Testis (tissue), 2 donors: Measurements from ENCODE around the gene SIPA1L3.

ENCODE experiments used
- CTCF ChIP-seq, 3 experiments: fragments of 450-650 bp in 2 of 3; fragments of 200-600 bp in 1 of 3; sonication (generic) in 1 of 3; IDR thresholded peaks; one replicate each; pipeline ENCODE4 v1.5.1; 2016 to 2019; ENCODE audit warnings: antibody characterized with exemption in 3 of 3, mild to moderate bottlenecking in 2 of 3, moderate library complexity in 1 of 3
- POLR2A ChIP-seq: fragments of 450-650 bp; IDR thresholded peaks from one replicate; pipeline ENCODE4 v1.6.1; 2017; ENCODE audit warnings: antibody characterized with exemption, mild to moderate bottlenecking, moderate library complexity

GRCh38 chr19:38105574-38105973, 198.6 kb downstream of the SIPA1L3 start:
- TF ChIP-seq CTCF (IDR thresholded peaks at IDR 0.05): no peak
- no peak for TF ChIP-seq POLR2A
